Measurements from ENCODE around the gene PPP1R7. TPM values are rescaled to one million over a fixed set of nuclear protein-coding genes. Genes with fewer than 3 reads are reported as not detected.

PPP1R7 gene
- polyA plus RNA-seq, 4 donors, result 80.5 to 85.9 (median 85.0) TPM

GRCh38 chr2:241159116-241159515 lies 8.8 kb downstream of the PPP1R7 start:
- DNase-seq (ENCODE audit: low read depth in 4 of 4, low spot score in 3 of 4), result no peak

- DNase-seq (ENCODE audit: low read depth in 4 of 4, low spot score in 3 of 4), result no peak
These were observed 10.1 kb downstream of the PPP1R7 start for GRCh38 chr2:241160318-241160717.

GRCh38 chr2:241161646-241162281 lies 11.5 kb downstream of the PPP1R7 start:
- no peak for DNase-seq (ENCODE audit: low read depth in 4 of 4, low spot score in 3 of 4)

- DNase-seq (ENCODE audit: low read depth in 4 of 4, low spot score in 3 of 4), result no peak
These were observed 13.4 kb downstream of the PPP1R7 start for GRCh38 chr2:241163601-241164118.

GRCh38 chr2:241168366-241168765 lies 18.1 kb downstream of the PPP1R7 start:
- no peak for DNase-seq (ENCODE audit: low read depth in 4 of 4, low spot score in 3 of 4)

- DNase-seq (ENCODE audit: low read depth in 4 of 4, low spot score in 3 of 4), result no peak
These were observed 23.3 kb downstream of the PPP1R7 start for GRCh38 chr2:241173557-241173956.

GRCh38 chr2:241177526-241178334 lies 27.5 kb downstream of the PPP1R7 start:
- no peak for DNase-seq (ENCODE audit: low read depth in 4 of 4, low spot score in 3 of 4)

GRCh38 chr2:241178961-241179360 lies 28.7 kb downstream of the PPP1R7 start:
- DNase-seq (ENCODE audit: low read depth in 4 of 4, low spot score in 3 of 4), result no peak

GRCh38 chr2:241179899-241180298 lies 29.6 kb downstream of the PPP1R7 start:
- DNase-seq (ENCODE audit: low read depth in 4 of 4, low spot score in 3 of 4), result no peak

- DNase-seq (ENCODE audit: low read depth in 4 of 4, low spot score in 3 of 4), result no peak
These were observed 30.2 kb downstream of the PPP1R7 start for GRCh38 chr2:241180495-241180894.

- DNase-seq (ENCODE audit: low read depth in 4 of 4, low spot score in 3 of 4), result no peak
These were observed 31.9 kb downstream of the PPP1R7 start for GRCh38 chr2:241182126-241182525.

GRCh38 chr2:241182531-241183133 lies 32.4 kb downstream of the PPP1R7 start:
- DNase-seq (ENCODE audit: low read depth in 4 of 4, low spot score in 3 of 4), result no peak

- DNase-seq (ENCODE audit: low read depth in 4 of 4, low spot score in 3 of 4), result no peak
These were observed 33.0 kb downstream of the PPP1R7 start for GRCh38 chr2:241183221-241183620.

GRCh38 chr2:241184901-241185300 lies 34.6 kb downstream of the PPP1R7 start:
- no peak for DNase-seq (ENCODE audit: low read depth in 4 of 4, low spot score in 3 of 4)

GRCh38 chr2:241185961-241186360 lies 35.7 kb downstream of the PPP1R7 start:
- no peak for DNase-seq (ENCODE audit: low read depth in 4 of 4, low spot score in 3 of 4)

GRCh38 chr2:241187101-241187917 lies 37.0 kb downstream of the PPP1R7 start:
- DNase-seq (ENCODE audit: low read depth in 4 of 4, low spot score in 3 of 4), result no peak

GRCh38 chr2:241187918-241188234 lies 37.6 kb downstream of the PPP1R7 start:
- no peak for DNase-seq (ENCODE audit: low read depth in 4 of 4, low spot score in 3 of 4)

- no peak for DNase-seq (ENCODE audit: low read depth in 4 of 4, low spot score in 3 of 4)
These were observed 38.3 kb downstream of the PPP1R7 start, which contains the start of gene ANO7 for GRCh38 chr2:241188361-241189092. TSS of gene ANO7 (plus strand) at chr2:241188677. CDS start at chr2:241190064, 1,387 bp downstream.

GRCh38 chr2:241189093-241189855 lies 39.0 kb downstream of the PPP1R7 start:
- no peak for DNase-seq (ENCODE audit: low read depth in 4 of 4, low spot score in 3 of 4)
